GM20431 (cell line): ENCODE results near the gene CCDC85C.

Experiments
- in situ Hi-C: fragments of 300-500 bp; cut with MseI, MboI; formaldehyde crosslinking; loops from one replicate; pipeline ENCODE4 v1.15.0; 2020; ENCODE audit warnings: low sequenced_read_pairs; ENCODE audit not compliant: unreplicated experiment

CCDC85C gene

DNA sequence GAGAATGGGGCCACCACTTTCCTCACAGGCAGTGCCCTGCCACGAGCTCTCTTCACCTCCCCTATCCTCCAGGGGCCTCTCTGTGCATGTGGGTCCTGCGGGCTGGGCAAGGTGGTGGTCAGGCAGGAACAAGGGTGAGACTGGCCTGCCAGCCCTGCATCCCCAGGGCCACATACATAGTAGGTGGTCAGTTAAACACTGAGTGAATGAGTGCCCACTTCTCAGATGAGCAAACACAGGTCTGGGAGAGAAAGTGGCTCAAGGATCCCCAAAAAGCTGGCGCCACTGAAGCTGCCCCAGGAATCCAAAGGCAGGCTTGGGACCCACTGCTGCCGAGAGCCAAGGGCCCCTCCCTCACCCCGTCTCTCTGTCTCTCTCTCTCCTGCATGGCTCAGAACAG lies 71.7 kb downstream of the CCDC85C start:
- in situ Hi-C loops, result loop anchor here (10.0 to 25.0 kb wide), 2 partner anchors 92 to 355 kb away; no protein-coding TSS in a partner anchor

- in situ Hi-C loops, result loop anchor here (10.0 to 25.0 kb wide), 2 partner anchors 93 to 356 kb away; no protein-coding TSS in a partner anchor
These were observed 72.5 kb downstream of the CCDC85C start for GRCh38 chr14:99531251-99532096.

GRCh38 chr14:99530407-99531155 lies 73.4 kb downstream of the CCDC85C start:
- in situ Hi-C loops, result loop anchor here (10.0 to 25.0 kb wide), 2 partner anchors 94 to 357 kb away; no protein-coding TSS in a partner anchor

DNA sequence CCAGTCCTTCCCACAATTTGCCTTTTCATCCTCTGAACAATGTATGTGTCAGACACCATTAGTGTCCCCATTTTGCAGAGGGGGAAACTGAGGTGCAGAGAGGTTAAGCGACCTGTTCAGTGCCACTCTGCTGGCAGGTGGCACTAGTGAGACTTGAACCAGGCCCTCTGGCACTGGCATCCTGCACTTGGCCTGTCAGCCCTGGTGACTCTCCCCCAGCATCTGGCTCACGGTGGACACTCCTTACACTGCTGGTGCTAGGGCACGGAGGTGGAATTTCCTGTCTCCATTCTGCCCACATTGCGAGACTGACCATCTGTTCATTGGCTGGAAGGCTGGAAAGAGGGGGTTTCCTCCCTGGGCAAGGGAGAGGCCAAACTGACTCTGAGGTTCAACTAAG lies 74.1 kb downstream of the CCDC85C start:
- in situ Hi-C loops, result loop anchor here (10.0 to 25.0 kb wide), 2 partner anchors 95 to 357 kb away; no protein-coding TSS in a partner anchor

DNA sequence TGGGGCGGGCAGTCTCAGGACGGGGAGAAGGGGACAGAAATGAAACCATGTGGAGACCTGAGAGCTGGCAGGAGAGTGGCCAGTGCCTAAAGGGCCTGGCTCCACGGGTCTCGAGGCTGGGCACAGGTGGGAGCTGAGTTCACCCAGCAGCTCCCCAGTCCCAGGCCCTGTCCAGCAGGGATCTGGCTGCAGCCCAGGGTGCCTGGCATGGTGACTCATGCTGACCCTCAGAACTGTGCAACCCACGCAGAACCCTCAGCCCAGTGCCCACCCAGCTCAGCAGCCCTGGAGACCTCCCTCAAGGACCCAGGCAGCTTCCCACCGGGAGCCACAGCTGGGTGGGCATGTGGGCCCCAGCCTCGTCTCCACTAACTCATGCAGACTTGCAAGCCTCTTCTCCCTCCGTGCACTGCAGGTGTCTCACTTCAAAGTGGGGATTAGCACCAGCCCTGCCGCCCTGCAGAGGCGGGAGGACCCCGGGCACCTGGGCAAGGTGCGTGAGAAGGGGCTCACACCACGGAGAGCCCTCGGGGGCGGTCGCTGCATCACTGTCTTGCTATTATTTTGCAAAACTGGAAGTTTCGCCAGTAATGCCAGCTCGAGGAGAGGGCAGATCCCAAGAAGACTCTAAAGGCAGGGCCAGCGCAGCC lies 76.5 kb downstream of the CCDC85C start:
- in situ Hi-C loops, result loop anchor here (25.0 kb wide), 1 partner anchor 360 kb away; no protein-coding TSS in a partner anchor

GRCh38 chr14:99527026-99527425 lies 77.0 kb downstream of the CCDC85C start:
- in situ Hi-C loops, result loop anchor here (25.0 kb wide), 1 partner anchor 360 kb away; no protein-coding TSS in a partner anchor

- in situ Hi-C loops, result loop anchor here (25.0 kb wide), 1 partner anchor 362 kb away; no protein-coding TSS in a partner anchor
These were observed 78.3 kb downstream of the CCDC85C start for GRCh38 chr14:99525699-99526080.

DNA sequence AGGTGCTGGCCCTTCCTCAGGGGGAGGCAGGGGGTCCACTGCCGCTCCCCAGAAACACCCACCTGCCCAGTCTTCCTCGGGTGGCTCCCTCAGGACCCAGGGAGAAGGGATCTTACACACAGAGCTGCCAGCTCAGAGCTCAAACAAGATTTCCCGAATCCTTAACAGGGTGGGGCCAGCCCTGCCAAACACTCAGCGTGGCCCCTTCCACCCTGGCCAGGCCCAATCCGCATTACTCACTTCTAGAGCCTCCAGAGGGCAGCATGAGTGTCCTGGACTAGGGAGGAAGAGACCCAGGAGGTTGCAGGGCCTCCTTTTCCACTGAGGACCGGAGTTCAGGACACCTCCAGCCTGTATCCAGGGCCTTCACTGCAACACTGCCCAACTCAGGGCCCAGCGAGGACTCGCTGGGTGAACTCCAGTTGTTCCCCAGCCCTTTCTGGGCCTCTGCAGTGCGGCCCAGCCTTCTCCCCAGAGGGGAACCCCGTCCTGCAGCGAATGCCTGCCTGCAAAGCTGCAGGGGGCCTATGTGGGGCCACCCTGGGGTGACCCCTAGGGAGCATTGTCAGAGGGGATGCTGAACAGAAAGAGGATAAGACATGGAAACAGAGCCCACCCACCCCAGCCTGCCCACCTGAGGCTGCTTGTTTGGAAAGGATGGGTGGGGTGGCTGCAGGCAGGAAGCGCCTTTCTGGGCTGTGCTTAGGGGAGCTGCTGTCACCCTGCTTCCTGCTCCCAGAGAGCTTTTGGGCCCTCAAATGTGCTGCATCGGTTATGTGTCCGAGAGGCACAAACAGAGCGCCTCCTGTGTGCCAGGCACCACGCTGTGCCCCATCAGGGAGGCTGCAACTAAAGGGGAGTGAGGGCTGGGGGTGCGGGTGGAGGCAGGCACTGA lies 79.0 kb downstream of the CCDC85C start:
- in situ Hi-C loops, result loop anchor here (25.0 kb wide), 1 partner anchor 362 kb away; no protein-coding TSS in a partner anchor

DNA sequence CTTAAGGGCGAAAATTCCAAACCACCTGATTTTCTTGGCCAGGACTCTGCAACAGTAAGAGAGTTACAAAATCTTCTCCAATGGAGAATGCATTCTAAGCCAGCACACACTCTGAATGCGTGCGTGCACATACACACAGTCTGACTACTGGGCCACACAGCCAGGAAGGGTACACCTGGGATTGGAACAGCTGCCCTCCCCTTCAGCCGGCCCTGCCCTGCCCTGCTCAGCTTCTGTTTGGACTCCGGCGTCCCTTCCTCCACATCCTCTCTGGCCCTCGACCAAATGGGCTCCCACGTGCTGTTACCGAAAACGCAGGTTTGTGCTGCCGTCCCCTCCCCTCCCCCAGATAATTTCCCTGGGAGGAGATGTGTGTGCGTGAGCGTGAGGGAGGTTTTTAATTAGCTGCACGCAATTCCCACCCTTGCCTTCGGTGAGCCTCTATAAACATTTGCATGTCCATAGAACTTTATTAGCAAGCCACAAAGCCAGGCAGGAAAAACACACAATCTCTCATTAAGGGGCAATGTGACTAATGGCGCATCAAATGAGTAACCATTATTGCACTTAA lies 79.8 kb downstream of the CCDC85C start:
- in situ Hi-C loops, result no loop called here

GRCh38 chr14:99523704-99524055 lies 80.3 kb downstream of the CCDC85C start:
- in situ Hi-C loops, result no loop called here

DNA sequence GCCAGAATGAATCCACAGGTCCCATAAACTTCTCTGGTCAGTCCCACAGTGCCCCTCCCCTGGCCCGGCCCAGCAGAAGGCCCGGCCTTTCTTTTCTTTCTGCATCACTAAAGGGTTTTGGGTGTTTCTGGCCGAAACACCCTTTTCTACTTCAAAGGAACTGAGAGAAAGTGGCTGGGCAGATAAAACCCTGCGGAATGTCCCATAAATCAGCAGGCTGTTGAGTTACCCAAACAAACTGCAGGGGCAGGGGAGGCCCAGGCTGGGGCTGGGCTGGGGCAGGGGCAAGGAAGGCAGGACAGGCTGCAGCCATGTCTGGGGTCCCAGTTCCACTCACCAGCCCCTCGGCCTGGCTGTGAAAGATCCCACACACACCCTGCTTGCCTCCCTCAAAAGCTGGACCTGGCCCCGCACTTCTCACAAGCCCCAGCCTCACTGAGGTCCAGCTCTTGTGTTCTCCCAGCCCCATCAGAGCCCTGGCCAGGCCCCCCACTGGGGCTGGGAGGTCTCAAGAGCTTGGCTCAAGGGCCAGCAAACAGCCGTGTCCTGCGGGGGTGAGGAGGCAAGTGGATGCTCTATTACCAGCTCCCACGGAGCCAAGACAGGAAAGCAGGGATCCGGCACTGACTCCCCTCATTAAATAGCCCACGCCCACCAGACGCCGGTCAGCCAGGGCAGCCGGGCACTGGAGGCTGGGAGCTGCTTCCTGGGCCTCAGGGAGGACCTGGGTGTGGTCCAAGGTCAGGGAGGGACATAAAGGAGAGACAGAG lies 80.9 kb downstream of the CCDC85C start:
- in situ Hi-C loops, result no loop called here

GRCh38 chr14:99522457-99522891 lies 81.5 kb downstream of the CCDC85C start:
- in situ Hi-C loops, result no loop called here

- in situ Hi-C loops, result no loop called here
These were observed 82.0 kb downstream of the CCDC85C start for GRCh38 chr14:99522025-99522401.

GRCh38 chr14:99521176-99522024 lies 82.6 kb downstream of the CCDC85C start:
- in situ Hi-C loops, result no loop called here

DNA sequence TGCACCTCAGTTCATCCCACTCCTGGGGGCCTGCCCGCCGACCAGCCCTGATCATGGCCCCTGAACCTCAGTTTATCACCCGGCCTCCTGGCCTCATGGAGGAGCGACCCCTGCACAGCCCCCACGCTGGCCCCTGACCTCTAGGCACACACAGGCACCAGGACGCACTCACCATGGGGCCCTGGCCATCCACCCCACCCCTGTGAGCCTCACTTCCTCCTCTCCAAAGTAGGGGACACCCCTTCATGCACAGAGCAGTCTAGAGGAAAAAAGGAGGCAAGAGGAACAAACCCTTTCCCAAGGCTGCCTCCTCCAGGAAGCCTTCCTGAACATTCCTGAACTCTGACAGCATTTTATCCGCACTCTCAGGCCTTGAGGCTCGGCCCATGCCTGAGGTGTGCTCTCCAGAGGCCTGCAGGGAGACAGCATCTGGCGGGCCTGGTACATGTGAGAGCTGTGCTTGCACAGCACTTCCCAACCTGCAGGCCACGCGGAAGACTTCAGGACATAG lies 83.4 kb downstream of the CCDC85C start:
- in situ Hi-C loops, result no loop called here

DNA sequence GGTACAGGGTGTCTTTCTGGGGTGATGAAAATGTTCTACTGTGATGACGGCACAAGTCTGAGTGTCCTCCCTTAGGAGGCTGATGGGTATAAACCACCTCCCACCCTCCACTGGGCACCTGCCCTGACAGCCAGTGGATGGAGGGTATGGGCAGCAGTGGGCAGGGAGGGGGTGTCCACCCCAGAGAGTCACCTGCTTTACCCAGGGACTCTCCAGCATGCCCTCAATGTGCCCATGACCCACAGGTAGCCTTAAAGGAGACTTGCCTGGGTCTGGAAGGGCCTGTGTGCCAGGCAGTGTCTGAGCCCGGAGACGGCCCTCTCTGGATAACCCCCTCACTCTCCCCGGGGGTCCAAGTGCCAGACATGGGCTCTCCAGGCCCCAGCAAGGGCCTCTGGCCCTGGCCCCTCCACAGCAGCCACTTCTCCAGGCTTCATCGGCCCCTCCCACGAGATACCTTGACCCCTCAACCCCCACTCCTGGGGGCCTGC lies 84.0 kb downstream of the CCDC85C start:
- in situ Hi-C loops, result loop anchor here (10.0 kb wide), 1 partner anchor 115 kb away; no protein-coding TSS in a partner anchor

DNA sequence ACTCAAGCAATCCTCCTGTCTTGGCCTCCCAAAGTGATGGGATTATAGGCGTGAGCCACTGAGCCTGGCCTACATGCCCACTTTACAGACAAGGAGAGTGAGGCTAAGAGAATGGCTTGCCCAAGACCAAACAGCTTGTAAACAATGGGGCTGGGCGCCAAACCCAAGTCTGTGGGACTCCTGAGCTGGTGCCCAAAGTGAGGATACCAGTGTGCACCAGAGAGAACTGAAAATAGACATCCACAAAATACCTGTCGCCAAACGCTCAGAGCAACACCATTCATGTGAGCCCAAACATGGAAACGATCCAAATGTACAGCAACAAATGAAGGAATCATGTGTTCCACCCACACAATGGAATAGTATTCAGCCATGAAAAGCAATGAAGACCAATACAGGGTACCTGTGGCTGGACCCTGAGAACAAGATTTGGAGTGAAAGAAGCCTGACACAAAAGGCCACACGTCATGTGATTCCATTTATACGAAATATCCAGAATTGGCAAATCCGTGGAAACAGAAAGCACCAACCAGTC lies 84.6 kb downstream of the CCDC85C start:
- in situ Hi-C loops, result loop anchor here (10.0 kb wide), 1 partner anchor 115 kb away; no protein-coding TSS in a partner anchor
